Amniotic stem cell (primary cell): Measurements from ENCODE around the gene PAGE2B.
"Not testable (repeated sequence)": the region's sequence is repeated elsewhere in the genome, so short reads cannot be mapped to it uniquely, and the experiment has no call there.

Experiments used
- DNase-seq: peaks from one replicate; lab custom pipeline; 2025; lab: John Stamatoyannopoulos, UW

Gene PAGE2B

GRCh38 chrX:55074851-55075467 lies at the start of gene PAGE2B:
PAGE2B (plus strand) TSS chrX:55075030; CDS start chrX:55076042, 1,012 bp downstream.
- DNase-seq = no peak

- no peak for DNase-seq
Measured at GRCh38 chrX:55026143-55026542, 48.7 kb upstream of the PAGE2B start.

- no peak for DNase-seq
Measured at GRCh38 chrX:55026840-55027239, 48.0 kb upstream of the PAGE2B start.

- no peak for DNase-seq
Measured at GRCh38 chrX:55028040-55028439, 46.8 kb upstream of the PAGE2B start.

- DNase-seq = no peak
Measured at GRCh38 chrX:55028611-55029010, 46.2 kb upstream of the PAGE2B start.

- DNase-seq = no peak
Measured at GRCh38 chrX:55029291-55029690, 45.5 kb upstream of the PAGE2B start.

- no peak for DNase-seq
Measured at GRCh38 chrX:55030271-55031205, 44.3 kb upstream of the PAGE2B start, which contains the start of gene ALAS2. ALAS2 (minus strand) TSS chrX:55030977; CDS start chrX:55026000, 4,977 bp downstream.

GRCh38 chrX:55033429-55033828 lies 41.4 kb upstream of the PAGE2B start:
- no peak for DNase-seq

GRCh38 chrX:55039471-55039870 lies 35.4 kb upstream of the PAGE2B start:
- no peak for DNase-seq

- no peak for DNase-seq
Measured at GRCh38 chrX:55041514-55041913, 33.3 kb upstream of the PAGE2B start.

- not testable (repeated sequence) for DNase-seq
Measured at GRCh38 chrX:55050599-55050998, 24.2 kb upstream of the PAGE2B start.

- no peak for DNase-seq
Measured at GRCh38 chrX:55056820-55057674, 17.8 kb upstream of the PAGE2B start.

- no peak for DNase-seq
Measured at GRCh38 chrX:55057675-55058249, 17.1 kb upstream of the PAGE2B start.

GRCh38 chrX:55067180-55067579 lies 7.7 kb upstream of the PAGE2B start:
- DNase-seq = not testable (repeated sequence)

GRCh38 chrX:55072286-55072685 lies 2.5 kb upstream of the PAGE2B start:
- no peak for DNase-seq

- no peak for DNase-seq
Measured at GRCh38 chrX:55088795-55089489, 14.1 kb downstream of the PAGE2B start, which contains the start of gene PAGE2. PAGE2 (plus strand) TSS chrX:55089018; CDS start chrX:55090021, 1,003 bp downstream.

- no peak for DNase-seq
Measured at GRCh38 chrX:55098691-55099090, 23.9 kb downstream of the PAGE2B start.

GRCh38 chrX:55099162-55099561 lies 24.3 kb downstream of the PAGE2B start:
- no peak for DNase-seq

- DNase-seq = no peak
Measured at GRCh38 chrX:55102754-55103153, 27.9 kb downstream of the PAGE2B start.

GRCh38 chrX:55107262-55107661 lies 32.4 kb downstream of the PAGE2B start:
- no peak for DNase-seq

- DNase-seq = no peak
Measured at GRCh38 chrX:55107911-55108310, 33.1 kb downstream of the PAGE2B start.
